WTC11 (cell line): ENCODE data around the gene RPUSD4. TPM values are rescaled to one million over a fixed set of nuclear protein-coding genes. Genes with fewer than 3 reads are reported as not detected.

ENCODE experiments used
- ATAC-seq: fragments of 200-7000 bp; cut with Tn5 transposase; 2 replicates; pipeline ENCODE4 v1.10.0; 2021; ENCODE audit warnings: mild to moderate bottlenecking, moderate library complexity
- CTCF ChIA-PET: fragments of 300-600 bp; sonication (Branson Sonifier 250); formaldehyde crosslinking; loops from one replicate; lab custom pipeline; 2021; ENCODE audit warnings: antibody characterized with exemption; lab: Charles Lee
- POLR2A ChIA-PET: fragments of 350-600 bp; sonication (Branson Sonifier 250); formaldehyde crosslinking; loops from one replicate; lab custom pipeline; 2021; ENCODE audit warnings: antibody characterized with exemption; lab: Charles Lee
- DNase-seq: peaks from one replicate; pipeline ENCODE4 v3.0.0; 2021; ENCODE audit warnings: low spot score
- H3K27ac Mint-ChIP-seq: 2 replicates; pipeline ENCODE4 v1.8.0; 2021; ENCODE audit warnings: mixed read lengths
- H3K27me3 Mint-ChIP-seq: 2 replicates; pipeline ENCODE4 v1.8.0; 2021; ENCODE audit warnings: low read depth, mild to moderate bottlenecking, moderate library complexity, mixed read lengths
- H3K36me3 Mint-ChIP-seq: 2 replicates; pipeline ENCODE4 v1.8.0; 2021; ENCODE audit warnings: mixed read lengths
- H3K4me1 Mint-ChIP-seq: 2 replicates; pipeline ENCODE4 v1.8.0; 2022; ENCODE audit warnings: mixed read lengths
- H3K4me3 Mint-ChIP-seq: 2 replicates; pipeline ENCODE4 v1.8.0; 2021; ENCODE audit warnings: mild to moderate bottlenecking, moderate library complexity, mixed read lengths
- H3K9me3 Mint-ChIP-seq: 2 replicates; pipeline ENCODE4 v1.8.0; 2021; ENCODE audit warnings: mixed read lengths
- AR ChIP-seq: fragments of 250-450 bp; sonication (Bioruptor Pico); IDR thresholded peaks from 2 replicates; pipeline ENCODE4 v1.9.0; 2021; ENCODE audit warnings: mild to moderate bottlenecking
- CDX4 ChIP-seq: fragments of 250-450 bp; sonication (Bioruptor Pico); IDR thresholded peaks from 2 replicates; pipeline ENCODE4 v1.9.0; 2021; ENCODE audit warnings: moderate library complexity, mild to moderate bottlenecking, inconsistent platforms, borderline replicate concordance
- E2F5 ChIP-seq: sonication (generic); formaldehyde crosslinking; IDR thresholded peaks from 2 replicates; pipeline ENCODE4 v1.8.1; 2022; ENCODE audit warnings: mild to moderate bottlenecking, moderate library complexity, missing genetic modification reagents
- NR3C1 ChIP-seq: sonication (generic); formaldehyde crosslinking; conservative IDR thresholded peaks from 2 replicates; pipeline ENCODE4 v1.8.1; 2023; ENCODE audit warnings: low read depth, mild to moderate bottlenecking, missing genetic modification reagents
- PRDM15 ChIP-seq: sonication (generic); formaldehyde crosslinking; IDR thresholded peaks from 2 replicates; pipeline ENCODE4 v1.8.0; 2022; ENCODE audit warnings: missing genetic modification reagents
- SMAD4 ChIP-seq: sonication (generic); formaldehyde crosslinking; IDR thresholded peaks from 2 replicates; pipeline ENCODE4 v1.8.0; 2022; ENCODE audit warnings: mild to moderate bottlenecking, missing genetic modification reagents
- SOX15 ChIP-seq: fragments of 250-450 bp; sonication (Bioruptor Pico); IDR thresholded peaks from 2 replicates; pipeline ENCODE4 v1.9.0; 2021; ENCODE audit warnings: mild to moderate bottlenecking
- USF2 ChIP-seq: sonication (generic); formaldehyde crosslinking; IDR thresholded peaks from 2 replicates; pipeline ENCODE4 v1.8.1; 2023; ENCODE audit warnings: mild to moderate bottlenecking, missing genetic modification reagents, moderate library complexity
- ZBTB43 ChIP-seq: sonication (generic); formaldehyde crosslinking; IDR thresholded peaks from 2 replicates; pipeline ENCODE4 v1.8.1; 2023; ENCODE audit warnings: mild to moderate bottlenecking, missing genetic modification reagents
- ZMAT4 ChIP-seq: fragments of 250-450 bp; sonication (Bioruptor Pico); IDR thresholded peaks from 2 replicates; pipeline ENCODE4 v1.9.0; 2021; ENCODE audit warnings: mild to moderate bottlenecking
- ZNF263 ChIP-seq: sonication (generic); formaldehyde crosslinking; IDR thresholded peaks from 2 replicates; pipeline ENCODE4 v1.8.1; 2022; ENCODE audit warnings: low read depth, mild to moderate bottlenecking, moderate library complexity, missing genetic modification reagents
- ZNF281 ChIP-seq: sonication (generic); formaldehyde crosslinking; IDR thresholded peaks from 2 replicates; pipeline ENCODE4 v1.8.0; 2023; ENCODE audit warnings: mild to moderate bottlenecking, missing genetic modification reagents
- ZNF425 ChIP-seq: fragments of 250-450 bp; sonication (Bioruptor Pico); conservative IDR thresholded peaks from 2 replicates; pipeline ENCODE4 v1.9.0; 2021; ENCODE audit warnings: mild to moderate bottlenecking
- ZSCAN18 ChIP-seq: fragments of 250-450 bp; sonication (Bioruptor Pico); IDR thresholded peaks from 2 replicates; pipeline ENCODE4 v2.1.2; 2022; ENCODE audit warnings: mild to moderate bottlenecking, moderate library complexity
- total RNA-seq: library from RNA; stranded (reverse); gene quantifications from 3 replicates; pipeline ENCODE4 v1.2.3, GENCODE V29; 2021

The RPUSD4 gene
- total RNA-seq, 1 experiment from 2014 or later: 46.6 TPM

- DNase-seq (no peak), ATAC-seq (no peak)
- TF ChIP-seq ZSCAN18 (CRISPR knock-in tag) (no peak), E2F5 (CRISPR knock-in tag) (no peak), USF2 (CRISPR knock-in tag) (no peak), ZNF263 (CRISPR knock-in tag) (no peak), NR3C1 (CRISPR knock-in tag) (no peak), ZNF425 (CRISPR knock-in tag) (no peak), ZMAT4 (CRISPR knock-in tag) (no peak), CDX4 (CRISPR knock-in tag) (no peak), PRDM15 (CRISPR knock-in tag) (no peak), SMAD4 (CRISPR knock-in tag) (no peak), ZBTB43 (CRISPR knock-in tag) (no peak), ZNF281 (CRISPR knock-in tag) (no peak), AR (no peak), SOX15 (CRISPR knock-in tag) (no peak)
- H3K4me3 Mint-ChIP-seq: no peak overlapping the region
- CTCF ChIA-PET: no interaction called here
- POLR2A ChIA-PET: no interaction called here
- H3K27ac Mint-ChIP-seq: no peak overlapping the region
- H3K36me3 Mint-ChIP-seq: no peaks in the 10 kb centered on the region
- H3K27me3 Mint-ChIP-seq: peaks cover 2% of the 10 kb centered on the region; the same call in 1 of the 2 replicates
- H3K4me1 Mint-ChIP-seq: peaks cover 40% of the 10 kb centered on the region
- H3K9me3 Mint-ChIP-seq: no peaks in the 10 kb centered on the region
Measured at GRCh38 chr11:126165311-126165720, 46.1 kb downstream of the RPUSD4 start.
